Thyroid gland (tissue), 4 donors: Measurements from ENCODE around the gene UBE2G1.

ENCODE experiments used
- POLR2A ChIP-seq, 2 donors: fragments of 450-650 bp; IDR thresholded peaks; one replicate each; pipeline ENCODE4 v1.6.1; 2017; ENCODE audit warnings: antibody characterized with exemption in 2 of 2, mild to moderate bottlenecking in 2 of 2, moderate library complexity in 1 of 2
- TF ChIP-seq, protein P1 (sequence below), 6 experiments: fragments of 200-600 bp in 3 of 6; fragments of 450-650 bp in 3 of 6; sonication (generic) in 3 of 6; IDR thresholded peaks; one replicate each; pipeline ENCODE4 v1.5.1; 2016 to 2019; ENCODE audit warnings: antibody characterized with exemption in 6 of 6, mild to moderate bottlenecking in 2 of 6, inconsistent platforms in 1 of 6, moderate library complexity in 1 of 6

DNA sequence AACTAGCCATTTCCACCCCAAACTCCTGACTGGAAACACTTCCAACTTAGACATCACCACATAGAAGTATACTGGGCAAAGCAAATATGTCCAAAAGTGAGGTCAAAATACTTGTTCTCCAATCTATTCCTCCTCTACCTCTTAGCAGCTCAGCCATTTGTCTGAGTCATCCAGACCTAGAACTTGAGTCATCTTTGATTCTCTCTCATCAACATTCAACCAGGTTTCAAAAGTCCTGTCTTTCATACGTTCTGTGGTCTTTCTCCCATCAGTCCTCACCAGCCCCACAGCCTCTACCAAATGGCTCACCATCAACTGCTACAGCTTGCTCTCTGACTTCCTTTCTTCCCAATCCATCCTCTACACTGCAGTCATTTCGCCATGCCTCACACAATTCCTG lies 109.5 kb downstream of the UBE2G1 start:
- TF ChIP-seq, protein P1, sequence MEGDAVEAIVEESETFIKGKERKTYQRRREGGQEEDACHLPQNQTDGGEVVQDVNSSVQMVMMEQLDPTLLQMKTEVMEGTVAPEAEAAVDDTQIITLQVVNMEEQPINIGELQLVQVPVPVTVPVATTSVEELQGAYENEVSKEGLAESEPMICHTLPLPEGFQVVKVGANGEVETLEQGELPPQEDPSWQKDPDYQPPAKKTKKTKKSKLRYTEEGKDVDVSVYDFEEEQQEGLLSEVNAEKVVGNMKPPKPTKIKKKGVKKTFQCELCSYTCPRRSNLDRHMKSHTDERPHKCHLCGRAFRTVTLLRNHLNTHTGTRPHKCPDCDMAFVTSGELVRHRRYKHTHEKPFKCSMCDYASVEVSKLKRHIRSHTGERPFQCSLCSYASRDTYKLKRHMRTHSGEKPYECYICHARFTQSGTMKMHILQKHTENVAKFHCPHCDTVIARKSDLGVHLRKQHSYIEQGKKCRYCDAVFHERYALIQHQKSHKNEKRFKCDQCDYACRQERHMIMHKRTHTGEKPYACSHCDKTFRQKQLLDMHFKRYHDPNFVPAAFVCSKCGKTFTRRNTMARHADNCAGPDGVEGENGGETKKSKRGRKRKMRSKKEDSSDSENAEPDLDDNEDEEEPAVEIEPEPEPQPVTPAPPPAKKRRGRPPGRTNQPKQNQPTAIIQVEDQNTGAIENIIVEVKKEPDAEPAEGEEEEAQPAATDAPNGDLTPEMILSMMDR (IDR thresholded peaks at IDR 0.05): no peak
- TF ChIP-seq POLR2A (IDR thresholded peaks at IDR 0.05): no peak
